HL-60 (cell line): ENCODE data around the gene TRIM22.

Experiments used
- CTCF ChIP-seq: IDR thresholded peaks from one replicate; pipeline ENCODE4 v1.5.1; 2011; ENCODE audit warnings: low read length, control low read depth, inconsistent platforms; ENCODE audit not compliant: insufficient read depth
- GABPA ChIP-seq: IDR thresholded peaks from 2 replicates; pipeline ENCODE4 v1.6.1; 2012; ENCODE audit warnings: low read depth
- POLR2AphosphoS5 ChIP-seq: IDR thresholded peaks from 2 replicates; pipeline ENCODE4 v1.6.1; 2012; ENCODE audit warnings: low read depth
- TF ChIP-seq, protein P1 (sequence below): IDR thresholded peaks from 2 replicates; pipeline ENCODE4 v1.6.1; 2012; ENCODE audit warnings: low read depth; ENCODE audit not compliant: insufficient replicate concordance

DNA sequence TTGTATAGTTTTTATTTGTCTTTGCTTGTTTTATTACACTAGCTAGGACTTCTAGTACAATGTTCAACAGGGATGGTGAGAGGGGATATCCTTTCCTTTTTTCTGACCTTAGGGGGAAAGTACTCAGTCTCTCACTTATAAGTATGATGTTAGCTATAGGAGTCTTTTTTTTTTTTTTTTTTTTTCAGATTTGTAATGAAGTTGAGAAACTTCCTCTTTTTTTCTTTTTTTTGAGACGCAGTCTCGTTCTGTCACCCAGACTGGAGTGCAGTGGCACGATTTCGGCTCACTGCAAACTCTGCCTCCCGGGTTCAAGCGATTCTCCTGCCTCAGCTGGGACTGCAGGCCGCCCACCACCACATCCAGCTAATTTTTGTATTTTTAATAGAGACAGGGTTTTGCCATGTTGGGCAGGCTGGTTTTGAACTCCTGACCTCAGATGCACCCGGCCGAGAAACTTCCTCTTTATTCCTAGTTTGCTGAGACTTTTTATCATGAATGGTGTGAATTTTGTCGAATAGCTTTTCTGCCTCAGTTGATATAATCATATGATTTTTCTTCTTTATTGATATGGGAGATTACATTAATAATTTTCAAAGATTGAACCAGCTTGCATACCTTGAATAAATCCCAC is 10.9 kb downstream of the TRIM22 start:
- no peak for TF ChIP-seq CTCF
- TF ChIP-seq GABPA = no peak
- TF ChIP-seq POLR2AphosphoS5 = no peak
- TF ChIP-seq, protein P1, sequence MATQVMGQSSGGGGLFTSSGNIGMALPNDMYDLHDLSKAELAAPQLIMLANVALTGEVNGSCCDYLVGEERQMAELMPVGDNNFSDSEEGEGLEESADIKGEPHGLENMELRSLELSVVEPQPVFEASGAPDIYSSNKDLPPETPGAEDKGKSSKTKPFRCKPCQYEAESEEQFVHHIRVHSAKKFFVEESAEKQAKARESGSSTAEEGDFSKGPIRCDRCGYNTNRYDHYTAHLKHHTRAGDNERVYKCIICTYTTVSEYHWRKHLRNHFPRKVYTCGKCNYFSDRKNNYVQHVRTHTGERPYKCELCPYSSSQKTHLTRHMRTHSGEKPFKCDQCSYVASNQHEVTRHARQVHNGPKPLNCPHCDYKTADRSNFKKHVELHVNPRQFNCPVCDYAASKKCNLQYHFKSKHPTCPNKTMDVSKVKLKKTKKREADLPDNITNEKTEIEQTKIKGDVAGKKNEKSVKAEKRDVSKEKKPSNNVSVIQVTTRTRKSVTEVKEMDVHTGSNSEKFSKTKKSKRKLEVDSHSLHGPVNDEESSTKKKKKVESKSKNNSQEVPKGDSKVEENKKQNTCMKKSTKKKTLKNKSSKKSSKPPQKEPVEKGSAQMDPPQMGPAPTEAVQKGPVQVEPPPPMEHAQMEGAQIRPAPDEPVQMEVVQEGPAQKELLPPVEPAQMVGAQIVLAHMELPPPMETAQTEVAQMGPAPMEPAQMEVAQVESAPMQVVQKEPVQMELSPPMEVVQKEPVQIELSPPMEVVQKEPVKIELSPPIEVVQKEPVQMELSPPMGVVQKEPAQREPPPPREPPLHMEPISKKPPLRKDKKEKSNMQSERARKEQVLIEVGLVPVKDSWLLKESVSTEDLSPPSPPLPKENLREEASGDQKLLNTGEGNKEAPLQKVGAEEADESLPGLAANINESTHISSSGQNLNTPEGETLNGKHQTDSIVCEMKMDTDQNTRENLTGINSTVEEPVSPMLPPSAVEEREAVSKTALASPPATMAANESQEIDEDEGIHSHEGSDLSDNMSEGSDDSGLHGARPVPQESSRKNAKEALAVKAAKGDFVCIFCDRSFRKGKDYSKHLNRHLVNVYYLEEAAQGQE = no peak
